Adrenal gland (tissue), 5 donors: ENCODE results near the gene SRPK3.

Experiments
- POLR2A ChIP-seq, 2 donors: fragments of 450-650 bp; IDR thresholded peaks; one replicate each; pipeline ENCODE4 v1.6.1; 2017; ENCODE audit warnings: antibody characterized with exemption in 2 of 2, mild to moderate bottlenecking in 2 of 2, moderate library complexity in 1 of 2
- TF ChIP-seq, protein P1 (sequence below), 6 experiments: fragments of 450-650 bp in 4 of 6; fragments of 200-600 bp in 2 of 6; sonication (generic) in 1 of 6; IDR thresholded peaks; 1 replicate in 5 of 6; 2 replicates in 1 of 6; pipeline versions ENCODE4 v1.5.1 to v1.8.0; 2016 to 2021; ENCODE audit warnings: antibody characterized with exemption in 6 of 6, mild to moderate bottlenecking in 2 of 6, moderate library complexity in 1 of 6
- donor health status: DM: no; HTN: no; CAD: no.

DNA sequence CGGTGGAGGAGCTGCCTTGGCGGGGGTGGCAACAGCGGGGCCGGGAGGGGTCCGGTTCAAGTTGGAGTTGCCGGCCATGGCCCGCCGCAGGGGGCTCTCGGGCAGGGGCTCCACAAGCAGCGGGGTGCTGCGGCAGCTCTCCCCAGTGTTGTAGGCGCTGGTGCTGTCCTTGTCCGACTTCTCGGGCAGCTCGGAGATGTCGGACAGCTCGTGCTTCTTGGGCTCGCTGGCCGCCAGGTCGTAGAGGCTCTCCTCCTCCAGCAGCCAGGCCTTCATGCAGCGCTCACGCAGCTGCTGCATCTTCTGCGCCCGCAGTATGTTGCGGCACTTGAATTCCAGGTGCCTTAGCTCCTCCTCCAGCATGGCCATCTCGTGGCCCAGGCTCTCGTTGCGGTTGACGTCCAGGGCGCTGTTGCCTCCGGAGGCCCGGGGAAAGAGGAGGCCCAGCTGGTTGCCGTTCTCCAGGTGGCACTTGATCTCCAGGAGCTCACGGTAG, 23.3 kb downstream of the SRPK3 start:
- TF ChIP-seq POLR2A (IDR thresholded peaks at IDR 0.05), result no peak
- TF ChIP-seq, protein P1, sequence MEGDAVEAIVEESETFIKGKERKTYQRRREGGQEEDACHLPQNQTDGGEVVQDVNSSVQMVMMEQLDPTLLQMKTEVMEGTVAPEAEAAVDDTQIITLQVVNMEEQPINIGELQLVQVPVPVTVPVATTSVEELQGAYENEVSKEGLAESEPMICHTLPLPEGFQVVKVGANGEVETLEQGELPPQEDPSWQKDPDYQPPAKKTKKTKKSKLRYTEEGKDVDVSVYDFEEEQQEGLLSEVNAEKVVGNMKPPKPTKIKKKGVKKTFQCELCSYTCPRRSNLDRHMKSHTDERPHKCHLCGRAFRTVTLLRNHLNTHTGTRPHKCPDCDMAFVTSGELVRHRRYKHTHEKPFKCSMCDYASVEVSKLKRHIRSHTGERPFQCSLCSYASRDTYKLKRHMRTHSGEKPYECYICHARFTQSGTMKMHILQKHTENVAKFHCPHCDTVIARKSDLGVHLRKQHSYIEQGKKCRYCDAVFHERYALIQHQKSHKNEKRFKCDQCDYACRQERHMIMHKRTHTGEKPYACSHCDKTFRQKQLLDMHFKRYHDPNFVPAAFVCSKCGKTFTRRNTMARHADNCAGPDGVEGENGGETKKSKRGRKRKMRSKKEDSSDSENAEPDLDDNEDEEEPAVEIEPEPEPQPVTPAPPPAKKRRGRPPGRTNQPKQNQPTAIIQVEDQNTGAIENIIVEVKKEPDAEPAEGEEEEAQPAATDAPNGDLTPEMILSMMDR (IDR thresholded peaks at IDR 0.05), result no peak
